HG03039 (cell line): ENCODE measurements around the gene C10orf67.
A peak's percentile ranks its signal among the peaks of the same experiment; 100 is the strongest.
"Not testable (repeated sequence)": the region's sequence is repeated elsewhere in the genome, so short reads cannot be mapped to it uniquely, and the experiment has no call there.

ENCODE experiments used
- ATAC-seq: cut with Tn5 transposase; IDR thresholded peaks from one replicate; pipeline ENCODE4 v1.9.1; 2021; ENCODE audit warnings: mild to moderate bottlenecking, moderate library complexity; ENCODE audit not compliant: unreplicated experiment

The C10orf67 gene

GRCh38 chr10:23326544-23327307 is 17.9 kb downstream of the C10orf67 start:
- no peak for ATAC-seq

GRCh38 chr10:23325132-23325531 is 19.5 kb downstream of the C10orf67 start:
- no peak for ATAC-seq

- no peak for ATAC-seq
These were observed 20.2 kb downstream of the C10orf67 start for GRCh38 chr10:23324351-23324750.

- ATAC-seq: no peak
These were observed 22.5 kb downstream of the C10orf67 start for GRCh38 chr10:23322082-23322481.

- ATAC-seq: no peak
These were observed 24.8 kb downstream of the C10orf67 start for GRCh38 chr10:23319835-23320234.

- no peak for ATAC-seq
These were observed 26.2 kb downstream of the C10orf67 start for GRCh38 chr10:23318359-23318758.

GRCh38 chr10:23317416-23317815 is 27.2 kb downstream of the C10orf67 start:
- no peak for ATAC-seq

- no peak for ATAC-seq
These were observed 28.2 kb downstream of the C10orf67 start for GRCh38 chr10:23316406-23316805.

- no peak for ATAC-seq
These were observed 28.6 kb downstream of the C10orf67 start for GRCh38 chr10:23315966-23316365.

- ATAC-seq: no peak
These were observed 29.8 kb downstream of the C10orf67 start for GRCh38 chr10:23314835-23315239.

- no peak for ATAC-seq
These were observed 33.6 kb downstream of the C10orf67 start for GRCh38 chr10:23311034-23311433.

- no peak for ATAC-seq
These were observed 34.2 kb downstream of the C10orf67 start for GRCh38 chr10:23310404-23310803.

- not testable (repeated sequence) for ATAC-seq
These were observed 44.6 kb downstream of the C10orf67 start for GRCh38 chr10:23299961-23300360.

- no peak for ATAC-seq
These were observed 49.9 kb downstream of the C10orf67 start for GRCh38 chr10:23294638-23295247.

GRCh38 chr10:23293973-23294590 is 50.5 kb downstream of the C10orf67 start:
- no peak for ATAC-seq

GRCh38 chr10:23293145-23293724 is 51.4 kb downstream of the C10orf67 start:
- peak; percentile 95 for ATAC-seq

GRCh38 chr10:23291551-23292334 is 52.9 kb downstream of the C10orf67 start:
- ATAC-seq: no peak

- ATAC-seq: no peak
These were observed 59.8 kb downstream of the C10orf67 start for GRCh38 chr10:23284674-23285335.

- no peak for ATAC-seq
These were observed 60.4 kb downstream of the C10orf67 start for GRCh38 chr10:23284155-23284554.

- no peak for ATAC-seq
These were observed 60.9 kb downstream of the C10orf67 start for GRCh38 chr10:23283680-23284079.
